C1 segment of cervical spinal cord (tissue), 14 donors: ENCODE data around the gene MIB2.

Source experiments
- DNase-seq, 14 donors: peaks; one replicate each; lab custom pipeline; 2025; lab: John Stamatoyannopoulos, UW

Gene MIB2

GRCh38 chr1:1678581-1679380 is 63.5 kb downstream of the MIB2 start:
- DNase-seq: peak in 1 of 14 donors; percentile 39
